HepG2 (cell line): Measurements from ENCODE around the gene ISOC2. TPM values are rescaled to one million over a fixed set of nuclear protein-coding genes. Genes with fewer than 3 reads are reported as not detected.

Experiments
- AKNA ChIP-seq: sonication (generic); formaldehyde crosslinking; IDR thresholded peaks from 2 replicates; pipeline ENCODE4 v1.4.0; 2020; ENCODE audit warnings: missing genetic modification reagents, borderline replicate concordance
- KAT8 ChIP-seq: IDR thresholded peaks from 2 replicates; pipeline ENCODE4 v1.6.1; 2016; ENCODE audit warnings: missing genetic modification reagents, missing compliant biosample characterization
- SP140L ChIP-seq: sonication (generic); formaldehyde crosslinking; IDR thresholded peaks from 2 replicates; pipeline ENCODE4 v1.4.0; 2020; ENCODE audit warnings: missing genetic modification reagents, borderline replicate concordance
- ZNF10 ChIP-seq: sonication (generic); formaldehyde crosslinking; IDR thresholded peaks from 2 replicates; pipeline ENCODE4 v1.4.0; 2020; ENCODE audit warnings: mild to moderate bottlenecking, low read depth, missing genetic modification reagents, borderline replicate concordance
- ZNF33A ChIP-seq: sonication (generic); formaldehyde crosslinking; IDR thresholded peaks from 2 replicates; pipeline ENCODE4 v1.5.1; 2020; ENCODE audit warnings: missing genetic modification reagents, mild to moderate bottlenecking, moderate library complexity, borderline replicate concordance
- ZNF430 ChIP-seq: sonication (generic); formaldehyde crosslinking; IDR thresholded peaks from 2 replicates; pipeline ENCODE4 v1.9.0; 2021; ENCODE audit warnings: mild to moderate bottlenecking, missing genetic modification reagents
- polyA plus RNA-seq, 8 experiments: library from polyadenylated mRNA; depleted of rRNA in 3 of 8; stranded (reverse) in 7 of 8; unstranded in 1 of 8; fragments of >200 nt; fragmentation: Illumina TruSeq in 4 of 8; extraction: Trizol in 4 of 8; gene quantifications; 2 replicates each; pipeline versions ENCODE4 v1.2.1 to v1.2.3, GENCODE V29; 2011 to 2016; ENCODE audit warnings: low read depth in 4 of 8, missing spikeins in 1 of 8, mixed read lengths in 1 of 8; ENCODE audit not compliant: insufficient read depth in 1 of 8
- total RNA-seq, 5 experiments: library from RNA; depleted of rRNA; stranded (reverse); fragments of >200 nt; fragmentation: Illumina TruSeq; extraction: Trizol; gene quantifications; 2 replicates each; pipeline ENCODE4 v1.2.3, GENCODE V29; 2016; ENCODE audit warnings: low read depth in 1 of 5
- TF ChIP-seq, protein P1 (sequence below): sonication (generic); formaldehyde crosslinking; IDR thresholded peaks from 2 replicates; pipeline ENCODE4 v1.4.0; 2020; ENCODE audit warnings: missing genetic modification reagents, borderline replicate concordance
- TF ChIP-seq, protein P2 (sequence below): IDR thresholded peaks from 2 replicates; pipeline ENCODE4 v1.6.1; 2018; ENCODE audit warnings: missing genetic modification reagents

The ISOC2 gene
- total and polyA plus RNA-seq, 2 of the 13 experiments (the other 11 are each of a cell fraction or from before 2014, with no cell fraction given), result 76.8 to 105 TPM

- TF ChIP-seq, protein P1, sequence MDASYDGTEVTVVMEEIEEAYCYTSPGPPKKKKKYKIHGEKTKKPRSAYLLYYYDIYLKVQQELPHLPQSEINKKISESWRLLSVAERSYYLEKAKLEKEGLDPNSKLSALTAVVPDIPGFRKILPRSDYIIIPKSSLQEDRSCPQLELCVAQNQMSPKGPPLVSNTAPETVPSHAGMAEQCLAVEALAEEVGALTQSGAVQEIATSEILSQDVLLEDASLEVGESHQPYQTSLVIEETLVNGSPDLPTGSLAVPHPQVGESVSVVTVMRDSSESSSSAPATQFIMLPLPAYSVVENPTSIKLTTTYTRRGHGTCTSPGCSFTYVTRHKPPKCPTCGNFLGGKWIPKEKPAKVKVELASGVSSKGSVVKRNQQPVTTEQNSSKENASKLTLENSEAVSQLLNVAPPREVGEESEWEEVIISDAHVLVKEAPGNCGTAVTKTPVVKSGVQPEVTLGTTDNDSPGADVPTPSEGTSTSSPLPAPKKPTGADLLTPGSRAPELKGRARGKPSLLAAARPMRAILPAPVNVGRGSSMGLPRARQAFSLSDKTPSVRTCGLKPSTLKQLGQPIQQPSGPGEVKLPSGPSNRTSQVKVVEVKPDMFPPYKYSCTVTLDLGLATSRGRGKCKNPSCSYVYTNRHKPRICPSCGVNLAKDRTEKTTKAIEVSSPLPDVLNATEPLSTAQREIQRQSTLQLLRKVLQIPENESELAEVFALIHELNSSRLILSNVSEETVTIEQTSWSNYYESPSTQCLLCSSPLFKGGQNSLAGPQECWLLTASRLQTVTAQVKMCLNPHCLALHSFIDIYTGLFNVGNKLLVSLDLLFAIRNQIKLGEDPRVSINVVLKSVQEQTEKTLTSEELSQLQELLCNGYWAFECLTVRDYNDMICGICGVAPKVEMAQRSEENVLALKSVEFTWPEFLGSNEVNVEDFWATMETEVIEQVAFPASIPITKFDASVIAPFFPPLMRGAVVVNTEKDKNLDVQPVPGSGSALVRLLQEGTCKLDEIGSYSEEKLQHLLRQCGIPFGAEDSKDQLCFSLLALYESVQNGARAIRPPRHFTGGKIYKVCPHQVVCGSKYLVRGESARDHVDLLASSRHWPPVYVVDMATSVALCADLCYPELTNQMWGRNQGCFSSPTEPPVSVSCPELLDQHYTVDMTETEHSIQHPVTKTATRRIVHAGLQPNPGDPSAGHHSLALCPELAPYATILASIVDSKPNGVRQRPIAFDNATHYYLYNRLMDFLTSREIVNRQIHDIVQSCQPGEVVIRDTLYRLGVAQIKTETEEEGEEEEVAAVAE (CRISPR knock-in tag), result peak; percentile 98
- no peak for TF ChIP-seq AKNA (CRISPR knock-in tag)
- TF ChIP-seq ZNF33A (CRISPR knock-in tag), result no peak
- TF ChIP-seq, protein P2, sequence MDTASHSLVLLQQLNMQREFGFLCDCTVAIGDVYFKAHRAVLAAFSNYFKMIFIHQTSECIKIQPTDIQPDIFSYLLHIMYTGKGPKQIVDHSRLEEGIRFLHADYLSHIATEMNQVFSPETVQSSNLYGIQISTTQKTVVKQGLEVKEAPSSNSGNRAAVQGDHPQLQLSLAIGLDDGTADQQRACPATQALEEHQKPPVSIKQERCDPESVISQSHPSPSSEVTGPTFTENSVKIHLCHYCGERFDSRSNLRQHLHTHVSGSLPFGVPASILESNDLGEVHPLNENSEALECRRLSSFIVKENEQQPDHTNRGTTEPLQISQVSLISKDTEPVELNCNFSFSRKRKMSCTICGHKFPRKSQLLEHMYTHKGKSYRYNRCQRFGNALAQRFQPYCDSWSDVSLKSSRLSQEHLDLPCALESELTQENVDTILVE, result 0 out of 2 replicates have a peak, but pooled peaks have one; percentile 44
- TF ChIP-seq KAT8 (CRISPR knock-in tag), result peak; percentile 62
- peak; percentile 43; the same call in 1 of the 2 replicates for TF ChIP-seq ZNF430 (CRISPR knock-in tag)
- TF ChIP-seq ZNF10, result no peak
- 0 out of 2 replicates have a peak, but pooled peaks have one; percentile 24 for TF ChIP-seq SP140L (CRISPR knock-in tag)
Measured at GRCh38 chr19:55407800-55408532, 53.5 kb downstream of the ISOC2 start (continued).
